CD14-positive monocyte (primary cell): ENCODE measurements around the gene SH3GL3. TPM values are rescaled to one million over a fixed set of nuclear protein-coding genes. Genes with fewer than 3 reads are reported as not detected.

Source experiments
- DNase-seq, 3 donors: peaks; one replicate each; pipeline ENCODE4 v3.0.0-alpha.2; 2011 to 2022
- H2AFZ ChIP-seq: 2 replicates; pipeline ENCODE4 v1.6.0; 2012; ENCODE audit warnings: mild to moderate bottlenecking, low read depth, low read length, inconsistent platforms; ENCODE audit not compliant: insufficient read depth, poor library complexity, severe bottlenecking
- H3K27ac ChIP-seq, 2 donors: 1 replicate in 1 of 2; 2 replicates in 1 of 2; pipeline ENCODE4 v1.5.1; 2012 to 2013; ENCODE audit warnings: low read length in 2 of 2, control low read depth in 1 of 2, inconsistent platforms in 1 of 2, low read depth in 1 of 2, mild to moderate bottlenecking in 1 of 2
- H3K27me3 ChIP-seq, 2 donors: one replicate each; pipeline versions ENCODE4 v1.6.0 to v1.6.1; 2011 to 2013; ENCODE audit warnings: low read length in 2 of 2; ENCODE audit not compliant: control insufficient read depth in 2 of 2, insufficient read depth in 2 of 2
- H3K36me3 ChIP-seq, 2 donors: replicated peaks in 1 of 2; 1 replicate in 1 of 2; 2 replicates in 1 of 2; pipeline versions ENCODE4 v1.5.1 to v1.6.1; 2012 to 2013; ENCODE audit warnings: low read length in 2 of 2, control low read depth in 1 of 2, inconsistent platforms in 1 of 2, mild to moderate bottlenecking in 1 of 2; ENCODE audit not compliant: insufficient read depth in 2 of 2, control insufficient read depth in 1 of 2
- H3K4me1 ChIP-seq, 2 donors: 1 replicate in 1 of 2; 2 replicates in 1 of 2; pipeline versions ENCODE4 v1.5.1 to v1.6.1; 2012 to 2013; ENCODE audit warnings: low read length in 2 of 2, control low read depth in 1 of 2, inconsistent platforms in 1 of 2, mild to moderate bottlenecking in 1 of 2, moderate library complexity in 1 of 2; ENCODE audit not compliant: insufficient read depth in 2 of 2, control insufficient read depth in 1 of 2
- H3K4me2 ChIP-seq: replicated peaks from 2 replicates; pipeline ENCODE3; 2012; ENCODE audit warnings: low read length, moderate library complexity, mild to moderate bottlenecking; ENCODE audit not compliant: poor library complexity, severe bottlenecking; ENCODE audit errors: extremely low read depth
- H3K4me3 ChIP-seq, 3 experiments: fragments of 200-600 bp in 1 of 3; sonication (generic) in 1 of 3; replicated peaks in 1 of 3; 1 replicate in 2 of 3; 2 replicates in 1 of 3; pipeline ENCODE4 v1.5.1; 2011 to 2013; ENCODE audit warnings: low read length in 3 of 3, mild to moderate bottlenecking in 3 of 3, control low read depth in 2 of 3, low read depth in 2 of 3, inconsistent platforms in 1 of 3, moderate library complexity in 1 of 3
- H3K79me2 ChIP-seq: 2 replicates; pipeline ENCODE4 v1.6.0; 2012; ENCODE audit warnings: mild to moderate bottlenecking, control low read depth, inconsistent platforms, low read length, moderate library complexity; ENCODE audit not compliant: insufficient read depth
- H3K9ac ChIP-seq: 2 replicates; pipeline ENCODE4 v1.6.0; 2017; ENCODE audit warnings: low read length, mild to moderate bottlenecking; ENCODE audit not compliant: insufficient read depth, poor library complexity, severe bottlenecking
- H3K9me3 ChIP-seq, 2 donors: replicated peaks in 1 of 2; 1 replicate in 1 of 2; 2 replicates in 1 of 2; pipeline versions ENCODE4 v1.5.1 to v1.6.1; 2012 to 2013; ENCODE audit warnings: low read length in 2 of 2, control low read depth in 1 of 2; ENCODE audit not compliant: control insufficient read depth in 1 of 2, insufficient read depth in 1 of 2
- H4K20me1 ChIP-seq: 2 replicates; pipeline ENCODE4 v1.6.0; 2012; ENCODE audit warnings: mild to moderate bottlenecking, low read length, control low read depth, moderate library complexity; ENCODE audit not compliant: insufficient read depth
- H3K27ac Mint-ChIP-seq, 7 donors: one replicate each; pipeline ENCODE4 v1.8.0; 2020; ENCODE audit warnings: mild to moderate bottlenecking in 7 of 7, mixed read lengths in 7 of 7, moderate library complexity in 6 of 7, inconsistent platforms in 2 of 7
- H3K27me3 Mint-ChIP-seq, 3 donors: one replicate each; pipeline ENCODE4 v1.8.0; 2021 to 2022; ENCODE audit warnings: low read depth in 3 of 3, mild to moderate bottlenecking in 3 of 3, mixed read lengths in 3 of 3, moderate library complexity in 3 of 3, inconsistent platforms in 1 of 3
- H3K36me3 Mint-ChIP-seq, 2 donors: one replicate each; pipeline ENCODE4 v1.8.0; 2020; ENCODE audit warnings: mixed read lengths in 2 of 2, inconsistent platforms in 1 of 2, mild to moderate bottlenecking in 1 of 2
- H3K4me1 Mint-ChIP-seq: one replicate; pipeline ENCODE4 v1.8.0; 2020; ENCODE audit warnings: mild to moderate bottlenecking, mixed read lengths
- H3K4me3 Mint-ChIP-seq, 2 donors: one replicate each; pipeline ENCODE4 v1.8.0; 2020; ENCODE audit warnings: mild to moderate bottlenecking in 2 of 2, mixed read lengths in 2 of 2, moderate library complexity in 1 of 2
- H3K9me3 Mint-ChIP-seq, 7 donors: one replicate each; pipeline ENCODE4 v1.8.0; 2020 to 2022; ENCODE audit warnings: mixed read lengths in 7 of 7, mild to moderate bottlenecking in 6 of 7, moderate library complexity in 6 of 7, inconsistent platforms in 2 of 7
- WGBS: methylation state at CpG from one replicate; pipeline ENCODE4 v1.1.5; 2013; ENCODE audit warnings: missing lambda C conversion rate; ENCODE audit not compliant: insufficient coverage; 5-methylcytosine and 5-hydroxymethylcytosine counted together
- intact Hi-C, 2 donors: fragments of 100-400 bp; cut with micrococcal nuclease; formaldehyde crosslinking; loops; one replicate each; pipeline versions ENCODE4 v1.15.0 to v1.15.1; 2023
- polyA plus RNA-seq, 3 donors: library from polyadenylated mRNA; depleted of rRNA in 1 of 3; unstranded in 2 of 3; stranded (reverse) in 1 of 3; fragments of 300-500 nt in 2 of 3; fragments of >200 nt in 1 of 3; fragmentation: Illumina TruSeq in 2 of 3; gene quantifications; 1 replicate in 2 of 3; 2 replicates in 1 of 3; pipeline ENCODE4 v1.2.3, GENCODE V29; 2012 to 2021
- TF ChIP-seq, protein P1 (sequence below): fragments of 200-600 bp; IDR thresholded peaks from one replicate; pipeline ENCODE4 v1.8.0; 2022; ENCODE audit warnings: antibody characterized with exemption, mild to moderate bottlenecking

Gene SH3GL3
- polyA plus RNA-seq, 3 donors = not detected

DNA sequence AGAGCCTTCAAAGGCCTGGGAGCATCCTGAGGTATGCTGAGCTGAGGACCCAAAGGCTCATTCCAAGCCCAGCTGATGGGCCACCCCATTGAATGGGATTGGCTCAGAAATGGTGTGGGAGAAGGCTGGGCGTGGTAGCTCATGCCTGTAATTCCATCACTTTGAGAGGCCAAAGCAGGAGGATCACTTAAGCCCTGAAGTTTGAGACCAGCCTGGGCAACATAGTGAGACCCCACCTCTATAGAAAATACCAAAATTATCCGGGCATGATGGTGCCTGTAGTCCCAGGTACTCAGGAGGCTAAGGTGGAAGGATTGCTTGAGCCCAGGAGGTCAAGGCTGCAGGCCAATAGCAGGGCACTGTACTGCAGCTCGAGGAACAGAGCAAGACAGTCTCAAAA lies 163.0 kb downstream of the SH3GL3 start:
- no peak for DNase-seq
- TF ChIP-seq, protein P1, sequence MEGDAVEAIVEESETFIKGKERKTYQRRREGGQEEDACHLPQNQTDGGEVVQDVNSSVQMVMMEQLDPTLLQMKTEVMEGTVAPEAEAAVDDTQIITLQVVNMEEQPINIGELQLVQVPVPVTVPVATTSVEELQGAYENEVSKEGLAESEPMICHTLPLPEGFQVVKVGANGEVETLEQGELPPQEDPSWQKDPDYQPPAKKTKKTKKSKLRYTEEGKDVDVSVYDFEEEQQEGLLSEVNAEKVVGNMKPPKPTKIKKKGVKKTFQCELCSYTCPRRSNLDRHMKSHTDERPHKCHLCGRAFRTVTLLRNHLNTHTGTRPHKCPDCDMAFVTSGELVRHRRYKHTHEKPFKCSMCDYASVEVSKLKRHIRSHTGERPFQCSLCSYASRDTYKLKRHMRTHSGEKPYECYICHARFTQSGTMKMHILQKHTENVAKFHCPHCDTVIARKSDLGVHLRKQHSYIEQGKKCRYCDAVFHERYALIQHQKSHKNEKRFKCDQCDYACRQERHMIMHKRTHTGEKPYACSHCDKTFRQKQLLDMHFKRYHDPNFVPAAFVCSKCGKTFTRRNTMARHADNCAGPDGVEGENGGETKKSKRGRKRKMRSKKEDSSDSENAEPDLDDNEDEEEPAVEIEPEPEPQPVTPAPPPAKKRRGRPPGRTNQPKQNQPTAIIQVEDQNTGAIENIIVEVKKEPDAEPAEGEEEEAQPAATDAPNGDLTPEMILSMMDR = no peak
- H3K4me3 Mint-ChIP-seq = no peak overlapping the region
- no peaks in the 10 kb centered on the region for H3K36me3 Mint-ChIP-seq
- Histone ChIP-seq H3K27me3 (no peaks in the 10 kb centered on the region), H3K4me2 (no peak overlapping the region), H3K4me1 (no peaks in the 10 kb centered on the region), H3K27ac (no peak overlapping the region), H3K9me3 (no peaks in the 10 kb centered on the region), H3K4me3 (no peak overlapping the region), H3K9ac (no peak overlapping the region), H2AFZ (no peak overlapping the region), H4K20me1 (no peaks in the 10 kb centered on the region), H3K36me3 (no peaks in the 10 kb centered on the region), H3K79me2 (no peaks in the 10 kb centered on the region)
- intact Hi-C loops = no loop called here
- peaks cover 1 to 3% (median 2%) of the 10 kb centered on the region in 3 donors for H3K27me3 Mint-ChIP-seq
- 80% methylated on average over 1 of the region's 3 CpGs for WGBS
- no peaks in the 10 kb centered on the region for H3K4me1 Mint-ChIP-seq
- peaks cover 0 to 5% (median 2%) of the 10 kb centered on the region in 7 donors for H3K9me3 Mint-ChIP-seq
- H3K27ac Mint-ChIP-seq = no peak overlapping the region

DNA sequence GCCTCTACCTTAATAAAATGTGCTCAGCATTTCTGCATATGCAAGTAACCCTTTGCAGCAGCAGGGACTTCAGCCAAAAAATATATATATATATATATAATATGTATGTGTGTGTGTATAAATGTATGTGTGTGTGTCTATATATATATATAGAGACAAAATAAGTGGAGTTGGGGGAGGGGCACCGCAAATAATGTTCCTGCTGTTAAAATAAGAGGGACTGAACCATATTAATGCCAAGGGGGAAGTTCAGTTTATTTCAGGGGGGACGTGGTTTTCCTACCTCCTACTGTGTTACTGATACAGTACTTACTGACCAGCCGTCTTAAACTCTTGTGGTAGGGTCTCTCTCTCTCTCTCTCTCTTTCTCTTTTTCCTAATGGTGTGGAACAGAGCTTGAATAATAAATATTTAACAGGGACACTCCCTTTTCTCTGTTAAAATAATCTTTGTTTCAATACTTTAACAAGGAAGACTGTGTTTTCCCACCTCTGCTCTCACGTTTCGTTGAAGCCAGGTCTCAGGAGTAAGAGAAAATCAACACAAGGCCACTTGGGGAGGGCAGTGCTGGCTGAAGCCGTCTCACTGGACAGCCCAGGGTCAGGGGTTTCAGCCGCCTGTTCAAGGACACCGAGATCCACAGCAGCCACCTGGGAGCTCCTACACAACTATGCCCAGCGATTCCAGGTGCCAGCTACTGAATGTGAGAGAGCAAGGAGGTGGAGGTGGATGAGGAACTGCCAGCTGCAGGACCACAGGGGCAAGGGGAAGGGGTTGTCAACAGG lies 164.0 kb downstream of the SH3GL3 start:
- TF ChIP-seq, protein P1 = no peak
- WGBS = 100% methylated on average over 6 of the region's 9 CpGs
- Histone ChIP-seq H4K20me1 (no peaks in the 10 kb centered on the region), H3K79me2 (no peaks in the 10 kb centered on the region), H3K27ac (no peak overlapping the region), H3K4me2 (no peak overlapping the region), H3K27me3 (no peaks in the 10 kb centered on the region), H3K36me3 (no peaks in the 10 kb centered on the region), H3K4me3 (no peak overlapping the region), H3K4me1 (no peaks in the 10 kb centered on the region), H3K9ac (no peak overlapping the region), H2AFZ (no peak overlapping the region), H3K9me3 (no peaks in the 10 kb centered on the region)
- no peak for DNase-seq
- intact Hi-C loops = no loop called here
- Mint-ChIP-seq H3K9me3 (peaks cover 0 to 5% (median 2%) of the 10 kb centered on the region in 7 donors), H3K27ac (no peak overlapping the region), H3K4me1 (no peaks in the 10 kb centered on the region), H3K4me3 (no peak overlapping the region), H3K36me3 (no peaks in the 10 kb centered on the region), H3K27me3 (peaks cover 1 to 3% (median 3%) of the 10 kb centered on the region in 3 donors)
